Uterus (tissue), 2 donors: Measurements from ENCODE around the gene DZIP1.

Experiments
- CTCF ChIP-seq, 4 experiments: fragments of 200-600 bp in 2 of 4; fragments of 450-650 bp in 2 of 4; sonication (generic) in 2 of 4; IDR thresholded peaks; one replicate each; pipeline ENCODE4 v1.5.1; 2016 to 2019; ENCODE audit warnings: antibody characterized with exemption in 4 of 4, mild to moderate bottlenecking in 2 of 4, moderate library complexity in 1 of 4
- POLR2A ChIP-seq, 2 donors: fragments of 450-650 bp; IDR thresholded peaks; one replicate each; pipeline ENCODE4 v1.6.1; 2016; ENCODE audit warnings: antibody characterized with exemption in 2 of 2, mild to moderate bottlenecking in 1 of 2, moderate library complexity in 1 of 2

- TF ChIP-seq CTCF (IDR thresholded peaks at IDR 0.05) (no peak), POLR2A (IDR thresholded peaks at IDR 0.05) (no peak)
Observed at GRCh38 chr13:95546919-95547318, 97.6 kb downstream of the DZIP1 start.
